Gastrocnemius medialis (tissue), 4 donors: Measurements from ENCODE around the gene TCFL5. TPM values are rescaled to one million over a fixed set of nuclear protein-coding genes. Genes with fewer than 3 reads are reported as not detected.

ENCODE experiments used
- ATAC-seq, 2 donors: fragments of 150-250 bp; one replicate each; pipeline ENCODE4 v1.9.1; 2016
- DNase-seq, 2 donors: peaks; one replicate each; pipeline ENCODE4 v3.0.0-alpha.2; 2019
- H3K27ac ChIP-seq, 4 donors: fragments of 200-600 bp; sonication (generic); 1 replicate in 1 of 4; 2 replicates in 3 of 4; pipeline ENCODE4 v1.5.1; 2016 to 2018; ENCODE audit warnings: mild to moderate bottlenecking in 2 of 4, moderate library complexity in 1 of 4
- H3K27me3 ChIP-seq, 3 donors: fragments of 200-600 bp; sonication (generic) in 2 of 3; 1 replicate in 1 of 3; 2 replicates in 2 of 3; pipeline versions ENCODE4 v1.5.1 to v1.6.0; 2016 to 2019; ENCODE audit warnings: mild to moderate bottlenecking in 1 of 3, moderate library complexity in 1 of 3
- H3K36me3 ChIP-seq, 2 donors: fragments of 200-600 bp; sonication (generic) in 1 of 2; one replicate each; pipeline ENCODE4 v1.5.1; 2017 to 2018
- H3K4me1 ChIP-seq, 2 donors: fragments of 200-600 bp; sonication (generic) in 1 of 2; one replicate each; pipeline ENCODE4 v1.5.1; 2016 to 2017; ENCODE audit warnings: mild to moderate bottlenecking in 2 of 2
- H3K4me3 ChIP-seq, 4 donors: fragments of 200-600 bp; sonication (generic) in 3 of 4; 1 replicate in 1 of 4; 2 replicates in 3 of 4; pipeline ENCODE4 v1.5.1; 2016 to 2019; ENCODE audit warnings: mild to moderate bottlenecking in 2 of 4
- H3K9me3 ChIP-seq, 3 donors: fragments of 200-600 bp; sonication (generic) in 2 of 3; 1 replicate in 1 of 3; 2 replicates in 2 of 3; pipeline ENCODE4 v1.5.1; 2016 to 2019
- POLR2A ChIP-seq, 2 donors: fragments of 450-650 bp; IDR thresholded peaks; one replicate each; pipeline ENCODE4 v1.6.1; 2017; ENCODE audit warnings: antibody characterized with exemption in 2 of 2, mild to moderate bottlenecking in 2 of 2, moderate library complexity in 2 of 2
- in situ Hi-C, 4 donors: fragments of 200-750 bp; cut with MboI; loops; one replicate each; pipeline versions ENCODE4 v1.15.0 to v1.8.0; 2017; ENCODE audit warnings: low sequenced_read_pairs in 4 of 4
- intact Hi-C: fragments of 100-400 bp; cut with DNase I; formaldehyde crosslinking; loops from one replicate; pipeline ENCODE4 v1.15.1; 2023; ENCODE audit warnings: low total_unique reads
- total RNA-seq, 4 donors: library from RNA; depleted of rRNA; stranded (reverse); fragments of >200 nt; gene quantifications; one replicate each; pipeline versions ENCODE4 v1.1.0 to v1.2.3, GENCODE V29; 2016
- TF ChIP-seq, protein P1 (sequence below), 5 experiments: fragments of 450-650 bp in 3 of 5; fragments of 200-600 bp in 2 of 5; sonication (generic) in 2 of 5; IDR thresholded peaks in 4 of 5; conservative IDR thresholded peaks in 1 of 5; 1 replicate in 4 of 5; 2 replicates in 1 of 5; pipeline ENCODE4 v1.5.1; 2016 to 2019; ENCODE audit warnings: antibody characterized with exemption in 5 of 5, mild to moderate bottlenecking in 3 of 5, moderate library complexity in 3 of 5

The TCFL5 gene
- total RNA-seq, 4 donors from 2014 or later = 5.3 to 7.3 (median 6.3) TPM

- H3K27me3 ChIP-seq = peaks cover 44 to 54% (median 53%) of the 10 kb centered on the region in 3 donors
- H3K4me1 ChIP-seq = peaks cover 14 to 24% of the 10 kb centered on the region in 2 donors
- in situ Hi-C loops (no loop called here), intact Hi-C loops (no loop called here)
- H3K9me3 ChIP-seq = no peaks in the 10 kb centered on the region
- peak overlapping the region in 1 of 4 donors; percentile 35 for H3K27ac ChIP-seq
- H3K4me3 ChIP-seq = no peak overlapping the region
- ATAC-seq = no peak
- DNase-seq = no peak
- no peaks in the 10 kb centered on the region for H3K36me3 ChIP-seq
- no peak for TF ChIP-seq POLR2A (IDR thresholded peaks at IDR 0.05)
- TF ChIP-seq, protein P1, sequence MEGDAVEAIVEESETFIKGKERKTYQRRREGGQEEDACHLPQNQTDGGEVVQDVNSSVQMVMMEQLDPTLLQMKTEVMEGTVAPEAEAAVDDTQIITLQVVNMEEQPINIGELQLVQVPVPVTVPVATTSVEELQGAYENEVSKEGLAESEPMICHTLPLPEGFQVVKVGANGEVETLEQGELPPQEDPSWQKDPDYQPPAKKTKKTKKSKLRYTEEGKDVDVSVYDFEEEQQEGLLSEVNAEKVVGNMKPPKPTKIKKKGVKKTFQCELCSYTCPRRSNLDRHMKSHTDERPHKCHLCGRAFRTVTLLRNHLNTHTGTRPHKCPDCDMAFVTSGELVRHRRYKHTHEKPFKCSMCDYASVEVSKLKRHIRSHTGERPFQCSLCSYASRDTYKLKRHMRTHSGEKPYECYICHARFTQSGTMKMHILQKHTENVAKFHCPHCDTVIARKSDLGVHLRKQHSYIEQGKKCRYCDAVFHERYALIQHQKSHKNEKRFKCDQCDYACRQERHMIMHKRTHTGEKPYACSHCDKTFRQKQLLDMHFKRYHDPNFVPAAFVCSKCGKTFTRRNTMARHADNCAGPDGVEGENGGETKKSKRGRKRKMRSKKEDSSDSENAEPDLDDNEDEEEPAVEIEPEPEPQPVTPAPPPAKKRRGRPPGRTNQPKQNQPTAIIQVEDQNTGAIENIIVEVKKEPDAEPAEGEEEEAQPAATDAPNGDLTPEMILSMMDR (IDR thresholded peaks at IDR 0.05 in 4 of 5, conservative IDR thresholded peaks at IDR 0.05 in 1 of 5) = no peak
Observed at GRCh38 chr20:62819494-62820174, 42.0 kb downstream of the TCFL5 start.

- no peaks in the 10 kb centered on the region for H3K9me3 ChIP-seq
- ATAC-seq (peak in 1 of 2 donors; percentile 19), DNase-seq (no peak)
- intact Hi-C loops (no loop called here), in situ Hi-C loops (no loop called here)
- no peak overlapping the region for H3K4me3 ChIP-seq
- peaks cover 14 to 20% of the 10 kb centered on the region in 2 donors for H3K4me1 ChIP-seq
- peak overlapping the region in 1 of 4 donors; percentile 35 for H3K27ac ChIP-seq
- H3K27me3 ChIP-seq = peaks cover 44 to 53% (median 53%) of the 10 kb centered on the region in 3 donors
- H3K36me3 ChIP-seq = no peaks in the 10 kb centered on the region
- TF ChIP-seq POLR2A (IDR thresholded peaks at IDR 0.05) = no peak
- TF ChIP-seq, protein P1 (IDR thresholded peaks at IDR 0.05 in 4 of 5, conservative IDR thresholded peaks at IDR 0.05 in 1 of 5) = no peak
Observed at GRCh38 chr20:62818592-62819493, 42.8 kb downstream of the TCFL5 start.

- no peak overlapping the region for H3K4me3 ChIP-seq
- no peak overlapping the region for H3K27ac ChIP-seq
- peaks cover 14 to 20% of the 10 kb centered on the region in 2 donors for H3K4me1 ChIP-seq
- no peaks in the 10 kb centered on the region for H3K9me3 ChIP-seq
- ATAC-seq (no peak), DNase-seq (no peak)
- no peaks in the 10 kb centered on the region for H3K36me3 ChIP-seq
- TF ChIP-seq, protein P1 (IDR thresholded peaks at IDR 0.05 in 4 of 5, conservative IDR thresholded peaks at IDR 0.05 in 1 of 5) = no peak
- TF ChIP-seq POLR2A (IDR thresholded peaks at IDR 0.05) = no peak
- peaks cover 44 to 53% (median 53%) of the 10 kb centered on the region in 3 donors for H3K27me3 ChIP-seq
- intact Hi-C loops = no loop called here
- in situ Hi-C loops = no loop called here
Observed at GRCh38 chr20:62817975-62818591, 43.5 kb downstream of the TCFL5 start.

DNA sequence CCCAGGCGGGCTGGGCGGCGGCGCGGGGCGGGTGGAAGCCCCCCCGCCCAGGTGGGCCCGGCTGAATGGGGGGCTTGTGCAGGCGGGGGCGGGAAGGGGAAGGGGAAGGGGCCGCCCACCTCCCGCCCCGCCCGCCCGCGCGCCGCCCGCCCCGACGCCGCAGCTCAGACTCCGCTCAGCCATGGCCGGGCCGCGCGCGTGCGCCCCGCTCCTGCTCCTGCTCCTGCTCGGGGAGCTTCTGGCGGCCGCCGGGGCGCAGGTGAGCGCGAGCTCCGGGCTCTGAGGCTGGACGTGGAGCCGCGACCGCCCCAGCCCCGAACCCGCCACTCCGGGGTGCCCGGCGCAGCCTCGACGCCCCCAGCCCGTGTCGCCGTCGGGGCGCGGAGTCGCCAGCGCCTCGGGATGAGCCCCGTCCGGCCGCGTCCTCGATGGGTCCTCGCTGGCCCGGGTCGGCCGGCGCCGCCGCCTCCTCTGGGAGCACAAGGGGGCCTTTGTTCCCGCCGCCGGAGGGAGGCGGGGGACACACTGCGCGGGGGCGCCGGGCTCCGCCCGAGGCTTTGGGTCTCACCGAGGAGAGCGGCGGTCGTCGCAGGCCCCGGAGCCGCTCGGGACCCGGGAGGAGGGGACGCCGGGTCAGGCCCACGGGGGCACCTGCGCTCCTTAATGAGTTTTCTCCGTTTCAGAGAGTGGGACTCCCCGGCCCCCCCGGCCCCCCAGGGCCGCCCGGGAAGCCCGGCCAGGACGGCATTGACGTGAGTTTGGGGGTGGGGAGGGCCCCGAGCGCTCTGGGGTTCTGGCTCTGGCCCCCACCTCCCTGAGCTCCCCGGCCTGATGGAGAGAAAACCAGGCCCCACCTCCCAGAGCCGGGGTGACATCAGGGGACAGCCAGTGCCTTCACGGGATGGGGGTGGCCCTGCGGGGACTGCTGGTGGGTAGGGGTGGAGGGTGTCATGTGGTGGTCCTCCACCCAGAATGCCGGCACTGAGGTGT is 44.4 kb downstream of the TCFL5 start, which contains the start of gene COL9A3:
Gene COL9A3 (plus strand): TSS at position 167 of the 990 bp plus-strand sequence. CDS start 15 bp downstream, at position 182.
- H3K27ac ChIP-seq = no peak within 1 kb of the TSS
- in situ Hi-C loops (no loop called here), intact Hi-C loops (no loop called here)
- H3K27me3 ChIP-seq = peaks cover 44 to 53% (median 53%) of the 10 kb centered on the region in 3 donors
- ATAC-seq = no peak
- TF ChIP-seq, protein P1 (IDR thresholded peaks at IDR 0.05 in 4 of 5, conservative IDR thresholded peaks at IDR 0.05 in 1 of 5) = no peak
- TF ChIP-seq POLR2A (IDR thresholded peaks at IDR 0.05) = no peak
- no peaks in the 10 kb centered on the region for H3K9me3 ChIP-seq
- DNase-seq = no peak
- peak within 1 kb of the TSS; percentile 3 to 36 (median 28) for H3K4me3 ChIP-seq
- peaks cover 14 to 20% of the 10 kb centered on the region in 2 donors for H3K4me1 ChIP-seq
- H3K36me3 ChIP-seq = peaks cover 0 to 8% of the 10 kb centered on the region in 2 donors
